Transverse colon (tissue), 4 donors: ENCODE results near the gene LDLRAD4. TPM values are rescaled to one million over a fixed set of nuclear protein-coding genes. Genes with fewer than 3 reads are reported as not detected.

ENCODE experiments used
- DNase-seq: peaks from one replicate; pipeline ENCODE4 v3.0.0-alpha.2; 2019
- H3K27ac ChIP-seq, 4 donors: fragments of 200-600 bp; sonication (generic); 2 replicates each; pipeline ENCODE4 v1.5.1; 2016 to 2018; ENCODE audit warnings: inconsistent platforms in 4 of 4
- H3K27me3 ChIP-seq: fragments of 200-600 bp; sonication (generic); 2 replicates; pipeline ENCODE4 v1.5.1; 2017; ENCODE audit warnings: inconsistent platforms
- H3K36me3 ChIP-seq, 4 donors: fragments of 200-600 bp; sonication (generic); 2 replicates each; pipeline ENCODE4 v1.5.1; 2017 to 2019; ENCODE audit warnings: inconsistent platforms in 4 of 4
- H3K4me1 ChIP-seq, 4 donors: fragments of 200-600 bp; sonication (generic); 2 replicates each; pipeline ENCODE4 v1.5.1; 2017 to 2020; ENCODE audit warnings: inconsistent platforms in 4 of 4
- H3K4me3 ChIP-seq, 4 donors: fragments of 200-600 bp; sonication (generic); 1 replicate in 1 of 4; 2 replicates in 3 of 4; pipeline versions ENCODE4 v1.5.1 to v1.6.1; 2017 to 2019; ENCODE audit warnings: inconsistent platforms in 4 of 4
- H3K9me3 ChIP-seq, 2 donors: fragments of 200-600 bp; sonication (generic); 2 replicates each; pipeline ENCODE4 v1.5.1; 2017 to 2019; ENCODE audit warnings: inconsistent platforms in 2 of 2
- CTCF ChIP-seq, 5 experiments: fragments of 200-600 bp in 3 of 5; fragments of 450-650 bp in 2 of 5; sonication (generic) in 3 of 5; IDR thresholded peaks; 1 replicate in 2 of 5; 2 replicates in 3 of 5; pipeline ENCODE4 v1.5.1; 2016 to 2017; ENCODE audit warnings: antibody characterized with exemption in 5 of 5, inconsistent platforms in 3 of 5, mild to moderate bottlenecking in 2 of 5, moderate library complexity in 1 of 5
- EP300 ChIP-seq: sonication (generic); formaldehyde crosslinking; IDR thresholded peaks from one replicate; pipeline ENCODE4 v1.6.1; 2017; ENCODE audit warnings: antibody characterized with exemption, low read depth
- POLR2A ChIP-seq: fragments of 450-650 bp; IDR thresholded peaks from one replicate; pipeline ENCODE4 v1.6.1; 2016; ENCODE audit warnings: antibody characterized with exemption, mild to moderate bottlenecking, moderate library complexity
- POLR2AphosphoS5 ChIP-seq, 3 donors: sonication (generic); formaldehyde crosslinking; IDR thresholded peaks; one replicate each; pipeline ENCODE4 v1.6.1; 2016; ENCODE audit warnings: antibody characterized with exemption in 3 of 3
- WGBS, 2 donors: methylation state at CpG; one replicate each; pipeline ENCODE4 v1.1.5; 2018; ENCODE audit warnings: low coverage in 1 of 2; 5-methylcytosine and 5-hydroxymethylcytosine counted together
- in situ Hi-C, 4 donors: fragments of 200-750 bp; cut with MboI; loops; one replicate each; pipeline versions ENCODE4 v1.15.0 to v1.15.1; 2017; ENCODE audit warnings: low sequenced_read_pairs in 3 of 4, low pct_ligation_motif_present in 1 of 4, low pct_unique_long_range_greater_than_20kb in 1 of 4
- intact Hi-C: fragments of 100-400 bp; cut with DNase I; formaldehyde crosslinking; loops from one replicate; pipeline ENCODE4 v1.15.1; 2023; ENCODE audit warnings: low total_unique reads
- total RNA-seq, 4 donors: library from RNA; depleted of rRNA; stranded (reverse); fragments of >200 nt; gene quantifications; one replicate each; pipeline ENCODE4 v1.1.0, GENCODE V29; 2016

Gene LDLRAD4
- total RNA-seq, 4 donors from 2014 or later, result 34.8 to 277 (median 60.6) TPM

GRCh38 chr18:13524054-13524453, 305.5 kb downstream of the LDLRAD4 start:
- Histone ChIP-seq H3K27ac (no peak overlapping the region), H3K36me3 (no peaks in the 10 kb centered on the region), H3K4me3 (no peak overlapping the region), H3K9me3 (no peaks in the 10 kb centered on the region), H3K27me3 (no peaks in the 10 kb centered on the region), H3K4me1 (no peaks in the 10 kb centered on the region)
- DNase-seq, result no peak
- 50 to 85% methylated on average over 1 to 5 of the region's 5 CpGs for WGBS, 2 donors
- intact Hi-C loops, result loop anchor here (10.0 kb wide), 1 partner anchor 139 kb away; no protein-coding TSS in a partner anchor
- in situ Hi-C loops, result no loop called here
- TF ChIP-seq POLR2AphosphoS5 (IDR thresholded peaks at IDR 0.05), result no peak

GRCh38 chr18:13524811-13525210, 306.3 kb downstream of the LDLRAD4 start:
- no peaks in the 10 kb centered on the region for H3K36me3 ChIP-seq
- intact Hi-C loops (loop anchor here (10.0 kb wide), 1 partner anchor 140 kb away; no protein-coding TSS in a partner anchor), in situ Hi-C loops (loop anchor here in 3 of 4 donors (25.0 kb wide), 2 partner anchors 88 to 313 kb away; partner anchors contain the start of gene LDLRAD4 (in 3 of the 3))
- H3K27ac ChIP-seq, result no peak overlapping the region
- no peaks in the 10 kb centered on the region for H3K27me3 ChIP-seq
- 87 to 100% methylated on average over 2 to 11 of the region's 11 CpGs for WGBS, 2 donors
- no peak for TF ChIP-seq CTCF (IDR thresholded peaks at IDR 0.05)
- TF ChIP-seq POLR2AphosphoS5 (IDR thresholded peaks at IDR 0.05), result no peak
- no peak for TF ChIP-seq EP300
- TF ChIP-seq POLR2A, result no peak
- no peaks in the 10 kb centered on the region for H3K4me1 ChIP-seq
- no peaks in the 10 kb centered on the region for H3K9me3 ChIP-seq
- no peak overlapping the region for H3K4me3 ChIP-seq
- no peak for DNase-seq

GRCh38 chr18:13525381-13526029, 306.9 kb downstream of the LDLRAD4 start:
- intact Hi-C loops, result loop anchor here (10.0 kb wide), 1 partner anchor 141 kb away; no protein-coding TSS in a partner anchor
- Histone ChIP-seq H3K4me1 (no peaks in the 10 kb centered on the region), H3K36me3 (no peaks in the 10 kb centered on the region), H3K27ac (no peak overlapping the region), H3K9me3 (no peaks in the 10 kb centered on the region), H3K27me3 (no peaks in the 10 kb centered on the region), H3K4me3 (no peak overlapping the region)
- TF ChIP-seq EP300 (no peak), POLR2AphosphoS5 (IDR thresholded peaks at IDR 0.05) (no peak), CTCF (IDR thresholded peaks at IDR 0.05) (no peak), POLR2A (no peak)
- DNase-seq, result no peak
- in situ Hi-C loops, result loop anchor here in 3 of 4 donors (25.0 kb wide), 2 partner anchors 88 to 313 kb away; partner anchors contain the start of gene LDLRAD4 (in 3 of the 3)
- WGBS, 2 donors, result 85 to 90% methylated on average over 4 to 14 of the region's 14 CpGs

- 68 to 69% methylated on average over 4 of the region's 4 CpGs for WGBS, 2 donors
- no peak for TF ChIP-seq POLR2A
- no peak for TF ChIP-seq CTCF (IDR thresholded peaks at IDR 0.05)
- no peak for TF ChIP-seq EP300
- TF ChIP-seq POLR2AphosphoS5 (IDR thresholded peaks at IDR 0.05), result no peak
- Histone ChIP-seq H3K27me3 (no peaks in the 10 kb centered on the region), H3K36me3 (no peaks in the 10 kb centered on the region), H3K27ac (no peak overlapping the region), H3K4me1 (no peaks in the 10 kb centered on the region), H3K9me3 (no peaks in the 10 kb centered on the region), H3K4me3 (no peak overlapping the region)
- no peak for DNase-seq
- in situ Hi-C loops, result loop anchor here in 3 of 4 donors (25.0 kb wide), 2 partner anchors 89 to 314 kb away; partner anchors contain the start of gene LDLRAD4 (in 3 of the 3)
- intact Hi-C loops, result loop anchor here (10.0 kb wide), 1 partner anchor 142 kb away; no protein-coding TSS in a partner anchor
These were observed 308.0 kb downstream of the LDLRAD4 start for GRCh38 chr18:13526519-13526918.
